ENCODE data around the gene NOXA1. TPM values are rescaled to one million over a fixed set of nuclear protein-coding genes. Genes with fewer than 3 reads are reported as not detected.

NOXA1 gene
- total and polyA plus RNA-seq, 9 of the 15 experiments (the other 6 are each of a cell fraction or from before 2014, with no cell fraction given), result 0.07 to 1.2 (median 0.20) TPM; not detected in 4

DNA sequence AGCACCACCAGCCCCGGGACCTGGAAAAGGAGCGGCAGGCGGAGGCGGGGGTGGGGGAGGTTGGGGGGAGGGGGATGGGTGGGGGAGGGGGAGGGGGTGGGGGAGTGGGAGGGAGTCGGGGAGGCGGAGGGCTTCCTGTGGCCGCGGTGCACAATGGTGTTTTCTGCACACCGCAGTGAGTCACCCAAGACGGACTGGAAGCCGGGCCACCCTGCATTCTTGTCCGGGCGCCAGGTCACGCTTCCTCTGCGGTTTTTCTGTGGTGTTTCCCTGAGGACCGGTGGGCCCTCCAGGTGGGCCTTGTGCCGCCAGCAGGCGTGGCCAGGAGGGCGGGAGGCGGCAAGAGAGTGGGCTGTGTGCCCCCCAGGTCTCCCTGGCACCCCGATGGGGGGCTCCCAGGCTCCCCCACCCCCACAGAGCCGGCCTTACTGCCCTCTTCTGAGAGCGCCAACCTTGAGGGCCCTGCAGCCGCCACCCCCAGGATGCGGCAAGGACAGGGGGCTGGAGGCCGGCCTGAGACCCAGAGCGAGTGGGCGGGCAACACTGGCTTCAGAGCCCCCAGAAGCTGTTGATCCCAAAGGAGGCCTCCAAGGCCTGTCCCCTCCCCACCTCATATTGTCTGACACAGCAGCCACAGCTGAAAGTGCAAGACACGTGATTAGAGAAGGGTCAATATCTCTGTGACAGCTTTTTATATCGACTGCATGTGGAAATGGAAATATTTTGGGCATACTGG lies 11.4 kb upstream of the NOXA1 start:
- peak overlapping the region; percentile 16; the same call in 1 of the 2 replicates for H3K4me3 ChIP-seq
- peak; percentile 79 for FAIRE-seq
- H3K9ac ChIP-seq (ENCODE audit: insufficient read depth in 1 of 2, low read depth in 2 of 2, low read length in 2 of 2), result peak overlapping the region; percentile 62 to 92; a peak in 3 of 4 replicates
- peak; percentile 78 to 83 (median 80) for DNase-seq (ENCODE audit: extremely low read depth in 1 of 4, low spot score in 3 of 4)
- intact Hi-C loops (cut with micrococcal nuclease), result no loop called here
- no peaks in the 10 kb centered on the region for H3K9me1 ChIP-seq (ENCODE audit: control insufficient read depth, insufficient read depth, low read length)
- ChIA-PET CTCF (ENCODE audit: low intra/inter-chr PET ratio) (no interaction called here), POLR2A (interaction anchor here (1.0 to 2.0 kb wide), 2 partner anchors 11 to 134 kb away, joined by 3 to 8 read pairs; partner anchors contain the start of genes EXD3, NOXA1 and TOR4A)
- WGBS (ENCODE audit: insufficient coverage, low coverage, missing lambda C conversion rate), result 13% methylated on average over 11 of the region's 30 CpGs
- H3K79me2 ChIP-seq (ENCODE audit: control insufficient read depth, insufficient read depth, low read length), result peaks cover 50% of the 10 kb centered on the region
- no TSS peak for BruUV-seq (replicated peaks)
- in situ Hi-C loops (cut with MboI), result no loop called here
- no peaks in the 10 kb centered on the region; the same call in 2 of the 3 replicates for H3K36me3 ChIP-seq (ENCODE audit: control insufficient read depth, insufficient read depth, low read length)
- no peaks in the 10 kb centered on the region for H3K27me3 ChIP-seq (ENCODE audit: control insufficient read depth in 2 of 2, insufficient read depth in 2 of 2, low read length in 2 of 2)
- peak; percentile 79 for ATAC-seq
- H3K4me2 ChIP-seq (ENCODE audit: insufficient read depth, low read length), result peak overlapping the region; percentile 52
- no peaks in the 10 kb centered on the region for H3K9me3 ChIP-seq (replicated peaks; ENCODE audit: control insufficient read depth, insufficient read depth, low read depth, low read length)
- H3K27ac ChIP-seq (ENCODE audit: extremely low read depth, low read depth, low read length), result peak overlapping the region; percentile 87
- H4K20me1 ChIP-seq (replicated peaks; ENCODE audit: control insufficient read depth, insufficient read depth, low read length), result no peaks in the 10 kb centered on the region
- peak overlapping the region; percentile 56 for H2AFZ ChIP-seq (ENCODE audit: low read depth, low read length)
- peaks cover 20 to 71% of the 10 kb centered on the region in 2 experiments for H3K4me1 ChIP-seq (replicated peaks in 1 of 2; ENCODE audit: control insufficient read depth in 2 of 2, insufficient read depth in 2 of 2, low read length in 2 of 2)
- no peak for TF ChIP-seq GABPA (tag; conservative IDR thresholded peaks at IDR 0.05; ENCODE audit: low read depth)
- TF ChIP-seq TEAD4 (IDR thresholded peaks at IDR 0.05; ENCODE audit: low read length), result peak; percentile 42
- no peak for TF ChIP-seq TEAD4 (CRISPR knock-in tag; IDR thresholded peaks at IDR 0.05; ENCODE audit: borderline replicate concordance)
- TF ChIP-seq FOXJ3 (CRISPR knock-in tag; IDR thresholded peaks at IDR 0.05), result no peak
- no peak for TF ChIP-seq HMG20B (CRISPR knock-in tag; IDR thresholded peaks at IDR 0.05)
- TF ChIP-seq, protein P1, sequence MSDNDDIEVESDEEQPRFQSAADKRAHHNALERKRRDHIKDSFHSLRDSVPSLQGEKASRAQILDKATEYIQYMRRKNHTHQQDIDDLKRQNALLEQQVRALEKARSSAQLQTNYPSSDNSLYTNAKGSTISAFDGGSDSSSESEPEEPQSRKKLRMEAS (CRISPR knock-in tag; IDR thresholded peaks at IDR 0.05), result peak; percentile 79
- 0 out of 2 replicates have a peak, but pooled peaks have one; percentile 36 for TF ChIP-seq ZNF584 (CRISPR knock-in tag; IDR thresholded peaks at IDR 0.05; ENCODE audit: low read depth)
- TF ChIP-seq RBBP5 (IDR thresholded peaks at IDR 0.05; ENCODE audit: borderline replicate concordance, insufficient read depth, low read length, poor library complexity, severe bottlenecking), result peak; percentile 68
- TF ChIP-seq CBFB (CRISPR knock-in tag; IDR thresholded peaks at IDR 0.05), result peak; percentile 79; the same call in 1 of the 2 replicates
- TF ChIP-seq ADNP (tag; IDR thresholded peaks at IDR 0.05), result no peak
- peak in 1 of 2 experiments; percentile 74; a peak in 1 of 4 replicates for TF ChIP-seq TEAD1 (CRISPR knock-in tag; IDR thresholded peaks at IDR 0.05)
- TF ChIP-seq ZBTB7A (IDR thresholded peaks at IDR 0.05; ENCODE audit: borderline replicate concordance, control insufficient read depth, low read depth, low read length), result peak; percentile 53; the same call in 1 of the 2 replicates
- no peak for TF ChIP-seq CC2D1A (IDR thresholded peaks at IDR 0.05)
- no peak for TF ChIP-seq NR4A1 (CRISPR knock-in tag; IDR thresholded peaks at IDR 0.05)
- TF ChIP-seq NR4A1 (tag; IDR thresholded peaks at IDR 0.05), result no peak
- TF ChIP-seq EGR1 (conservative IDR thresholded peaks at IDR 0.05), result peak; percentile 63
- TF ChIP-seq CHD4 (IDR thresholded peaks at IDR 0.05; ENCODE audit: insufficient read depth, insufficient replicate concordance, low read depth, low read length, poor library complexity, severe bottlenecking), result no peak
- TF ChIP-seq, protein P2, sequence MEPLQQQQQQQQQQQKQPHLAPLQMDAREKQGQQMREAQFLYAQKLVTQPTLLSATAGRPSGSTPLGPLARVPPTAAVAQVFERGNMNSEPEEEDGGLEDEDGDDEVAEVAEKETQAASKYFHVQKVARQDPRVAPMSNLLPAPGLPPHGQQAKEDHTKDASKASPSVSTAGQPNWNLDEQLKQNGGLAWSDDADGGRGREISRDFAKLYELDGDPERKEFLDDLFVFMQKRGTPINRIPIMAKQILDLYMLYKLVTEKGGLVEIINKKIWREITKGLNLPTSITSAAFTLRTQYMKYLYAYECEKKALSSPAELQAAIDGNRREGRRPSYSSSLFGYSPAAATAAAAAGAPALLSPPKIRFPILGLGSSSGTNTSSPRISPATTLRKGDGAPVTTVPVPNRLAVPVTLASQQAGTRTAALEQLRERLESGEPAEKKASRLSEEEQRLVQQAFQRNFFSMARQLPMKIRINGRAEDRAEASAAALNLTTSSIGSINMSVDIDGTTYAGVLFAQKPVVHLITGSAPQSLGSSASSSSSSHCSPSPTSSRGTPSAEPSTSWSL (CRISPR knock-in tag; IDR thresholded peaks at IDR 0.05; ENCODE audit: borderline replicate concordance), result no peak
- no peak for TF ChIP-seq CSDE1 (IDR thresholded peaks at IDR 0.05)
